Colon (tissue), 2 donors: ENCODE measurements around the gene ZNF511.

ENCODE experiments used
- FAIRE-seq: peaks from 2 replicates; lab custom pipeline; 2012; peaks lifted over from hg19 to GRCh38; lab: Jason Lieb, UNC
- donor health status: control.
- donor health status: control.

Gene ZNF511

DNA sequence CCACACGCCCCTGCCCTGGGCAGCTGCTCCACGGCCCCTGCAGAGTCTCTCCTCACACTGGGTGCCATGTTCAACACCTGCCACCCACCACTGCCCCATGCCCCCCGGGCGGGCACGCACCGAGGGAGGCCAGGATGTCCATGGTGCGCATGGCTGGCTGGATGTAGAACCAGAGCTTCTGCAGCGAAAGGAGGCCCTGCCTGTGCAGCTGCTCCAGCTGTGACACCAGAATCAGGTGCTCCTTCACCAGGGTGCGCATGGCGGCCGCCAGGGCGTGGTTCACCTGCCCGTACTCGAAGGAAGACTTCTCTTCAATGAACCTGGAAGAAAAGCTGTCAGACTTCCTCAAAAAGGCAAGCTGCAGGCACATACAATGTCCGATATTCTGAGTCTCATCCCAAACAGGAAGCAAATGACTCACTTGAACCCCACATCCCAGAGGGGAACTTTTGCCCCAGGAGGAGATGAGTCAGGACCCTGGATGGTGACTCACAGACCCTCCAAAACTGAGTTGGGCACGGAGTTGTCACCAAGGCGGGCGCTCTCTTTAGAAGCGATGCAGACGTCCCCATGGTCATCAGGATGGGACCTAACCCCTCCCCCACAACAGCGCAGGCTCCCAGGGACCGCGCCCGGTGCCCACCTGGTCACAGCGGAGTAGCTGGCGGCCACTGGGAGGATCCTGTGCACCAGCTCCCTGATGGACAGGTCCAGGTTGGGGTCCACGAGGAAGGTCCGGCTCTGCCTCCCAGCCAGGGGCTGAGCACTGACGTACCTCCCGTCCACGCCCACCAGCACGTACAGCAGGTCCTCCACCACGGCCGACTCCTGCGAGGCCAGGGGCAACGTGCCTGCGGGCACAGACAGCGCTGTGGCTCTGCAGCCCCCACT lies 15.6 kb upstream of the ZNF511 start:
- no peak for FAIRE-seq

DNA sequence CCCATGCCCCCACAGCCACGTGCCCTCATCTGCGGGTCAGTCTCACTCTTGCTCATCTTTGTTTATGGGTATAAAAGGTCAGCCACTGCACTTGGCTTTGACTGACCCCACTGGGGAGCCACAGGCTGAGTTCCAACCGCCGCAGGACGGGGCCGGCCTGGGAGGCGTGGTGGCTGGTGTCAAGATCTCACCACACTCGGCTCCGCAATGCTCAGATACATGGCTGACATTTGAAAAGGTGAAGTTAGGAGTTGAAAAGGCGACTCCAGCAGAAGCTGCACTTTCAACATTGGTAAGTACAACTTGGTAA lies 14.9 kb upstream of the ZNF511 start:
- no peak for FAIRE-seq

DNA sequence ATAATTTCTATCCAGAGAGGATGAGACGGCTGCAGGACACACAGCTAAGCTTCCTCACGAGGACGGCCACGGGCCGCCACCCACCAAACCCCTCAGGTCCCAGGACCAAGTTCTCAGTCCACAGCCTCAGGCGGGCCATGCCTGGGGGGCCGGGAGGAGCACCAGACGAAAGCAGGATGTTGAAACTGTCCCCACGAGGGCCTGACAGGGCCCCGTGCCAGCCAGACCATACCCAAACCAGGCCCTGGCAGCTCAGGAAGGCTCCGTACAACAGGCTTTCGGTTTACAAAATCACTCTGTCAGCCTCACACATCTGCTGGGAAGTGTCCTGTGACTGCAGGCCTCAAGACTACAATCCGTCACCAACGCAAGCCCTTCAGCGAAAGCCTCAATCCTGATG lies 14.5 kb upstream of the ZNF511 start:
- no peak for FAIRE-seq

DNA sequence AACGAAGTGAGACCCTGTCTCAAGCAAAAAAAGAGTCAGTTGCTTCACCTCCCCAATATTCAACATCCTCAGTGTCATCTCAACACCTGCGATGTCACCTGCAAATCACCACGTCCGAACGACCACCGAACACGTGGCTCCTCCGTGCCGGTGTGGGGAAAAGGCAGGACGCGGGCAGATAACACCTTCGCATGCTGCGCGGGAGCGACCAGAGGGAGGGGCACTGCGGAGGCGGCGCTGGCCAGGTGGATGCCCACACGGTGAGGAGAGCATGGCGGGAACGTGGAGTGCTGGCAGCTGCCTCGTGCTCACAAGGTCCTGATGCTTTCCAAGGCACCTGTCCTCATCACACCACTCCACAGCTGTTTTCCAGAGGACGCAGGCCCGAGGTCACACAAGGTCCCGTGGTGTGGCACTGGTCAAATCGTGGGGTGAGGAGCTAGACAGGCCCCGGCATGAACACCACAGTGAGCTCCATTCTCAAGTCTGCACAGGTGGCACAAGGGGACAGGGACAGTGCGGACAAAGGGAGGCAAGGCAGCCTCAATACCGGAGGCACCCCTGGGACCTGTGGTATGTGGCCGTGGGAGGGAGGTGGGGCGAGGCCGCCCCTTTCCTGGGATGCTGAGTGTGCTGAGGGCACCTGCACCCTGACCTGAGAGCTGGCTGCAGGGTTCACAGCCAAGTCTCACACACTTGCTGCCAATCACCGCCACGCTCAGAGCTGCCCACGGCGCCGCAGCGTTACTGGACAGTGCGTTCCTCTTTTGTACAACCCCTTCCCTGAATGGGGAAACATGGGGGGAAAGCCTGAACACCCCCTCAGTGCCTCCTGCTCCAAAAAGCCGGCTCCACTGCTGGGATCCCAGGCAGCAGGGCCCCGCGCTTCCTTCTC lies 13.0 kb upstream of the ZNF511 start:
- FAIRE-seq, result no peak

DNA sequence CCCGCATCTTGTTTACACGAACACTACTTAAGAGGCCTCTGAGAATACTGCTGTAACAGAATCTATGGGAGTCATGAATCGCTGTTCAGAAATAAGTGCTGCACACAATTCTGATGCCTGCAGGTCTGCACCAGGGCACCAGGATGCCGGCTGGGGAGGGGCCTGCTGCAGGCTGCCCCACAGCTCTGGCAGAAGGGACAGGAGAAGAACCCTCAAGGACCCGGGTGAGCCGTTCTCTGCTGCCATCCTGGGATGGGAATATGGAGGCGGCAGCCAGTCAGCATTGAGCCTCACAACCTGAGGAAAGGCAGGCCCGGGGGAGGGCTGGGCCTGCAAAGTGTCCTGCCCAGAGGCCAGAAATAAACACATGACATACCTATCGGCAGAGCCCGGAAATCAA lies 11.2 kb upstream of the ZNF511 start:
- no peak for FAIRE-seq

DNA sequence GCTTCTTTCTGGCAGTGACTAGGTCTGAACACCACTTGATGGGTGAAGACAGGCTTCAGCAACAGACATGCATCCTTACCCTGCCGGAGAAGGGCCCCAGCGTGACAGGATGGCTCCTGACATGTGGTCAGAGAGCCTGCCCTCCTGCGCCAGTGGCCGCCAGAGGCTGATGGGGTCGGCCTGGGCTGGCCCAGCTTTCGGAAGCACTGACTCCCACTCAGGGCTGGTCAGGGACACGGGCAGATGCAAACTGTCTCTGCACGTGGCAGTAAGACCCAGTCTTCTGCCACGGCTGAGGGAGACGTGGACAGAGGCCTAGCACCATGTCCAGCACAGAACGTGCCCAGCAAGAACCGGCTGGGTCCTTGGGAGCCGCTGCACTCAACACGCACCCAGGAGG lies 10.2 kb upstream of the ZNF511 start:
- no peak for FAIRE-seq

DNA sequence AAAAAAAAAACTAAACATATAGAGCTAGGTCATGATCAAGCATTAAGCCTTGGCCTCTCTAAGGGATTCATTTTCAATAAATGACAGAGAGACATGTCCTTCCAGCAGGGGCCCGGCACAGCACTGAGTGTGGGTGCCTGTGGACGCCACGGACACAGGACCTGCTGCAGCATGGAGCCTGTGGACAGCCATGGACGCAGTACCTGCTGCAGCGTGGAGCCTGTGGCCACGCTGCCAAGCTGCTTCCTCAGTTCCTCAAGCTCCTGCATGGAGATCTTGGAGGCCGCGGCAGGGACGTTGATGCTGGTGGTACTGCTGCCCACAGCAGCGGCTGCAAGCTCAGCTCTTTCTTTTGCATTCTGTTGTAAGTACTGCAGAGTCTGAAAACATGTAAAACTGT lies 9.5 kb upstream of the ZNF511 start:
- FAIRE-seq, result no peak

DNA sequence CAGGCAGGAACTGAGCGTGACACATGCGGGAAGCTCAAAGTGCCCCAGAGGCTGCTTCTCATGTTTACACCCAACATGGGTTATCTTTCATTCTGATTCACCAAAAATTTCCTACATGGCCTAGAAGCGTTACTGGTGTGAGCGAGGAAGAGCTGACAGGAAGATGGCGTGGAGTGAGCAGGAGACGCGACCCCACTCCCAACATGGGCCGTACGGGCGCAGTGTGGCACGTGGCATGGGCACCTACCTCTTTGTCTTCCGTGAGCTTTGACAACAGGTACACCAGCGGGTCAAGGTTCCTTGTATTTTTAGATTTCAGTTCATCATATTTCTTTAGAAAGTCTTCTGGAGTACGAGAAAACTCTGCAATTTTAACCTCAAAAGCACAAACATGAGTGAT lies 9.0 kb upstream of the ZNF511 start:
- FAIRE-seq, result no peak

DNA sequence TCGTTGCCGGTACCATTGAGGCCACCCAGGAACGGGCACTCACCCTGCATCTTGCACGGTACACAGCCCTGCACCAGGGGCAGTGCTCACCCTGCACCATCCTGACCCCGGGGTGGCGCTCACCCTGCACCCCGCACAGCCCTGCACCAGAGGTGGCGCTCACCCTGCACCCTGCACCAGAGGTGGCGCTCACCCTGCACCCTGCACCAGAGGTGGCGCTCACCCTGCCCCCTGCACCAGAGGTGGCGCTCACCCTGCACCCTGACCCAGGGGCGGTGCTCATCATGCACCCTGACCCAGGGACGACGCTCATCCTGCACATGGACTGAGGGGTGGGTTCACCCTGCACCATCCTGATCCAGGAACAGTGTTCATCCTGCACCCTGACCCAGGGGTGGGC lies 6.5 kb upstream of the ZNF511 start:
- FAIRE-seq, result no peak

DNA sequence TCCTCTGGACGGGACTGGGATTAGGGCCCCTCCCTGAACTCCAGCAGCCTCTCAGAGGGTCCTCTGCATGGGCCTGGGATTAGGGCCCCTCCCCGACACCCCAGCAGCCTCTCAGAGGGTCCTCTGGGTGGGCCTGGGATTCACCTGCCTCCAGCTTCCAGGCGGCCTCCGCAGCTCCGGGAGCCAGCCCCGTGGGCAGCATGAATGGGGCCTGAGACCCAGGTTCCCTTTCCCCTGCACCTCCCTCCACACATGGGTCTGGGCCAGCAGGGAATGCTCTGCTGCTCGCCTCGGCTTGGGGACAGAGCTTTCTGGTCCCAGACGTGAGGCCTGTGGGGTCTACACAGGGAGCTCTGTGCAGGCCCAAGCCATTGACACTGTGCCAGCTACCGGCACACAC lies 5.5 kb upstream of the ZNF511 start:
- FAIRE-seq, result no peak

DNA sequence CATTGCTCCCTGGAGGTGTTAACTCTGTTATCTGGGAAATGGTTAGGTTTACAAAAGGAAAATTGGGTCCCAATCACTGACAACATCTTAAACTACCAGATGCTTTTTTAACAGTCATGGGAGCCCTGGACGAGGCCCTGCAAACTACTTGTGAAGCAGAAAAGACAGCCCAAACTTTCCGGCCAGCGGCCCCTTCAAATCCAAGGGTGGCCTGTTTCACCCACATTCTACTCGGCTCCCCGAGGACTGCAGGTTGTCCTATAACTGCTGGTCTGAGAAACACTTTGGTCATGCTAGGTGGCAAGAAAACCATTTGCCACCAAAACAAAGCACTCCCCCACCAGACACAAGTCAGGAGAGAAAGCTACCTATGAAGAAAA lies 2.6 kb upstream of the ZNF511 start:
- FAIRE-seq, result no peak

DNA sequence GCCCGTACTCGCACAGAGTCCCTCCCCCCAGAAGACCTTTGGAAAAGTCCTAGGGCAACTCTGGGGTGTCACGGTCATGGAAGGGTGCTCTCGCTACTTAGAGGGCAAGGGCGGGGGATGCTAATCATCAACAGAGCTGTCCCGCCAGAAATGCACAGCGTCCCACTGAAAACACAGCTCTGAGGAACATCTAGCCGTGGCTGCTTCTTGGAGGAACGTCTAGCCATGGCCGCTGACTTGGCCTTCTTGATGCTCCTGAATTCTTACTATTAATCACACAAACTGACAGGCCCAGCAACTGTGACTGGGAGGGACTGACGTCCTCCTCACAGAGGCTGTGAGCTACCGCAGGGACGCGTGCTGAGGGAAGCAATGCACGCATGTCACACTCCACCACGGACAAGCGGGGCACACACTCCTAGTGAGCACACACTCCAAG lies 1.8 kb upstream of the ZNF511 start:
- no peak for FAIRE-seq

DNA sequence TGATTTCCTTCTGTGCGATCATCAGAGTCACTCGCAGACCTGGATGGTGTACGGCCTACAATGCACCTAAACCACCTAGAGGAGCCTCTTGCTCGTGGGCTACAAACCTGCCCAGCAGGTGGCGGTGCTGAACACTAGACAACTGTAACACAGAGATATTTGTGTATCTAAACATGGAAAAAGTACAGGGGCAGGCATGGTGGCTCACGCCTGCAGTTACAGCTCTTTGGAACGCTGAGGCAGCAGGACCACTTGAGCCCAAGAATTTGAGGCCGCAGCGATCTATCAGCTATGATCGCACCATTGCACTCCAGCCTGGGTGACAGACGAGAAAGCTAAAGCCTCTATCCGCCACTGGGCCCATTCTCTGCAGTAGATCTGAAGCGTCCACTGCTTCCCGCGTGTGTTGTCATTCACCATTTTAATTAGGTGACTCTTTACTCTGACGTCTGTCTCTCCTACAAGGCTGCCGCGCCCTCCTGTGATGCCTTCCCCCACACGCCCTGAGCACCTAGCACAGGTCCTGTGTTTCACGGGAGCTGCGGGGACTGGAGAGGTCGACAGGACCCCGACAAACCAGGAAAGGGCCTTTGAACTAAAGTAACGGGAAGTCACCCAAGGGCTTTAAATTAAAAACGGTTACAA lies 816 bp upstream of the ZNF511 start:
- no peak for FAIRE-seq

DNA sequence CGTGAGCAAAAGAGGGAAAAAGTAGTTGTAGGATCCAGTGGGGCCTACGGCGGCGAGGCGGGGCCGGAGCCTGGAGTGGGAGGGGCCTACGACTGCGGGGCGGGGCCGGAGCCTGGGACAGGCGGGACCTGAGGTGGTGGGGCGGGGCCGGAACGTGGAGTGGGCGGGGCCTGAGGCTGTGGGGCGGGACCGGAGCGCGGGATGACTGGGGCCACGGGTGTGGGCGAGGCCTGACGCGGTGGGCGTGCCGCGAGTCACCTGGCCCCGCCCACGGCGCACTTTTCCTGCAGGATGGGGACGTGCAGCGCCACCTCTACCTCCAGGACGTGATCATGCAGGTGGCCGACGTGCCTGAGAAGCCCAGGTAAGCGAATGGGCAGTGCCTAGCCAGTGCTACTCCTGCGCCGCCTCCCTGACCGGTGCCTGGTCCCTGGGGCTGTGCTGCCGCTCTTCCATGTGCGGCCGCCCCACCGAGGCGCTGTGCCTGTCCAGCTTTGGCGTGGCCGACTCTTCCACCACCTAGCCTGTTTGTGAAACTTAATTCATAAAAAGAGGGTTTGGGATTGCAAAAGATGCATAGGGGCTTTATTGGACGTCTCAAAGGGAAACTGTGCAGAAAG lies 496 bp downstream of the ZNF511 start:
- no peak for FAIRE-seq

DNA sequence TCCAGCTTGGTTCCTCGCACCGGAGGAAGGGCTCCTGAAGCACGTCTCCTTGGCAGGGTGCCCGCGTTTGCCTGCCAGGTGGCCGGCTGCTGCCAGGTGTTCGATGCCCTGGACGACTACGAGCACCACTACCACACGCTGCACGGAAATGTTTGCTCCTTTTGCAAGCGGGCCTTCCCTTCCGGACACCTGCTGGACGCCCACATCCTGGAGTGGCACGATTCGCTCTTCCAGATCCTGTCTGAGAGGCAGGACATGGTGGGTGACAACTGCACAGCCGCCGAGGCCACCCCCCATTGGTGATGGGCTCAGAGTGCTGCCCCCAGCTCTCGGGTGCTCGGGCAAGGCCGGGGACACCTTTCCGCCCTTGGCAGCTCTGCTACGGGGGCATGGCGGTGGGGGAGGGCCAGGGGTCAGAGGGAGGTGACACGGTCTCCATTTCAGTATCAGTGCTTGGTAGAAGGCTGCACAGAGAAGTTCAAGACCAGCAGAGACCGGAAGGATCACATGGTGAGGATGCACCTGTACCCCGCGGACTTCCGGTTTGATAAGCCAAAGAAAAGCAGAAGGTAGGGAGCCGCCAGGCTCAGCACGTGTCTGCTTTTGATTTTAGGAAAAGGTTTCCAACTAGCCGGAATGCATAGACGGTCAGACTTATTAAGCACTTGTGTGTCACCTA lies 1.1 kb downstream of the ZNF511 start:
- FAIRE-seq, result no peak

DNA sequence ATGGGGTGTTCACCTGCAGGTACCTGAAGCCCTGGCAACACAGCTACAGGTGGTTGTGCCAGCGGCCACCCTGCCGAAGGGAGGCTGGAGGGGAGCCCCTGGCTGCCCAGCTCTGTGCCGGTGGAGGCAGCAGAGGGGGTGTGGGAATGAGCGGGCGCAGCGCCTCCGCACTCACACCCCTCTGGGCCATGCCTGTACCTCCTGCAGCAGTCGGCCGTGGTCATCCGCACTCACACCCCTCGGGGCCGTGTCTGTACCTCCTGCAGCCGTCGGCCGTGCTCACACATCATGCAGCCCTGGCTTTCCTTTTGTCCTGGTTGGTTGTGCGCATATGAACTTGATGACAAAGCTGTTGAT lies 1.7 kb downstream of the ZNF511 start:
- FAIRE-seq, result no peak

DNA sequence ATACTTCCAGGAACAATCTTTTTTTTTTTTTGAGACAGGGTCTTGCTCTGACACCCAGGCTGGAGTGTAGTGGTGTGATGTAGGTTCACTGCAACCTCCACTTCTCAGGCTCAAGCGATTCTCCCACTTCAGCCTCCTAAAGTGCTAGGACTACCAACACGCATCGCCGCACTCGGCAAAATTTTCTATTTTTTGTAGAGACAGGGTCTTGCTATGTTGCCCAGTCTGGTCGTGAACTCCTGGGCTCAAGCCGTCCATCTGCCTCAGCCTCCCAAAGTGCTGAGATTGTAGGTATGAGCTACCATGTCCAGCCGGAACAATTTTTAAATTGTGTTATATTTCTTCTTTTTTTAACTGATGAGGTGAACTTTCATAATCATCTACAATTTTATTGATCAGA lies 2.1 kb downstream of the ZNF511 start:
- no peak for FAIRE-seq

DNA sequence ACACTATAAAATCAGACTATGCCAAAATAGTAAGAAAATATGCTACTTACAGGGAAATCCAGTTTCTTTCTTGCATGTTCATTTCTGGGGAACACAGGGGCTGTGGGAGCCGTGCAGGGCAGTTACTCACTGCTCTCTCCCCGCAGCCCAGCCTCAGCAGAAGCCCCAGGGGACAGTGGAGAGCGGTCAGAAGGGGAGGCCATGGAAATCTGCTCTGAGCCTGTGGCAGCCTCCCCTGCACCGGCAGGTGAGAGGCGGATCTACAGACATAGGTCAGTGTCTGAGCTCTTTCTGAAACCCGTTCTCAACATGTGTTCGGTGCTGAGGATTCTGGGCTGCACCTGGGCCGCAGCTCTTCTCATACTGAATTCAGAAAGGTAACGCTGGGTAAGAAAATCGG lies 2.9 kb downstream of the ZNF511 start:
- no peak for FAIRE-seq

DNA sequence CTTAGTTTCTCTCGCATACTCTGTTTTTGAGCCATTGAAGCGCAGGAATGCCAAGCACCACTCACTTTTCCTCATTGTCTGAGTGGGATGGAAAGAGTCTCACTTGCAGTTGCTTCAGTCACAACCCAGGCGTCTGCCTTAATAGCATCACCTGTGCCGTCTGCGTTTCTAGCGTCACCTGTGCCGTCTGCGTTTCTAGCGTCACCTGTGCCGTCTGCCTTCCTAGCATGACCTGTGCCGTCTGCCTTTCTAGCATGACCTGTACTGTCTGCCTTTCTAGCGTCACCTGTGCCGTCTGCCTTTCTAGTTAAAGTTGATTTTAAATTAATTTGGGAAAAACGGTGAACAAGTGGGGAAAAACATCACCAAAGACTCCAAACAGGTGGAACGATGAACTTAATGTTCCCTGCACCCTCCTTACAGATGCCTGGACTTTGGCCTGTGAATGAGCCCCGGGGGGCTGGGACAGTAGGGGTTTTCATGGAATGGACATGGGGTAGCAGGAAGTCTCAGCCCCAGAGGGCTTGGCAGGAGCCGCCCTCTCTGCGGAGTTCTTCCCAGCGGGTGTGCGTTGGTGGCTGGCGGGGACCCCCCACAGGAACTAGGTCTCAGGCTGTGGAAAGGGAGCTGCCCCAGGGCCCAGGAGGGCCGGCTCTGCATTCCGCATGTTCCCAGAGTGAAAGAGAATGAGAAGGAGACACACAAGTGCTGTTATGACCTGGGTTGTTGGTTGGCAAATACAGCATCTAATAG lies 3.5 kb downstream of the ZNF511 start:
- FAIRE-seq, result no peak

DNA sequence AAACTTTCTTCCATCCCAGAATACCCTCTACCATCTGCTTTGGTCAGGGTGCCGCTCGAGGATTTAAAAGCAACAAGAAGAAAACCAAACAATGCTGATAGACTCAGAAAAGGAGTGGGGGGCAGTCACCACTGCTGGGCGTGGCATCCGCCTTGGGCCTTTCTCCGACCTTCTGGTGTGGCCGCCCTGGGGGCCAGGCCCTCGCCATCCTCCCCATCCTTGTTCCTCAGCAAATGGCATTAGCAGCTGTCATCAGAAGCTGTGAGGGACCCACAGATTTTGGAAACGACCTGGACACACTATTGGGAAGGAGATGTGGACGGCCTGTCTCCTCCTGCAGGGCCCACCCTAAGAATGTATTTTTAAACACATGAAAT lies 4.0 kb downstream of the ZNF511 start:
- FAIRE-seq, result no peak

DNA sequence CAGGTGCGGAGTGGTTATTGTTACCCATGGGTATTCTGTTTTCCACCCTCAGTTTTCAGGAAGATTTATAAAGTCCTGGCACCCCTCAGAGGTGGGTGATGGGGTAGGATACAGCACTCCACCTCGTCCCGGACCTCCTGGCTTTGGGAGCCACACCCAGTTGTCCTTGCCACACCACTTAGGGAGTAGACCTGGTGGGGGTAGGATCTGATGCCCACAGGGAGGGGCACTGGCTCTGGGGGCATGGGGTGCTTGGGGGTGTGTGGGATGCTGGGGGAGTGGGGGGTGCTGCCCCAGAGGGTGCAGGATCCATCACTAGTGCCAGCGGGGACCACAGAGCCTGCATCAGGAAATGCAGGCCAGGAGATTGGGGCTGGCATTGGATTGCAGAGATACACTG lies 4.5 kb downstream of the ZNF511 start:
- no peak for FAIRE-seq
